ENCODE data around the gene OR2Y1. TPM values are rescaled to one million over a fixed set of nuclear protein-coding genes. Genes with fewer than 3 reads are reported as not detected.
"Not testable (repeated sequence)": the region's sequence is repeated elsewhere in the genome, so short reads cannot be mapped to it uniquely, and the experiment has no call there.

The OR2Y1 gene
- total RNA-seq, 1 donor from 2014 or later: not detected

DNA sequence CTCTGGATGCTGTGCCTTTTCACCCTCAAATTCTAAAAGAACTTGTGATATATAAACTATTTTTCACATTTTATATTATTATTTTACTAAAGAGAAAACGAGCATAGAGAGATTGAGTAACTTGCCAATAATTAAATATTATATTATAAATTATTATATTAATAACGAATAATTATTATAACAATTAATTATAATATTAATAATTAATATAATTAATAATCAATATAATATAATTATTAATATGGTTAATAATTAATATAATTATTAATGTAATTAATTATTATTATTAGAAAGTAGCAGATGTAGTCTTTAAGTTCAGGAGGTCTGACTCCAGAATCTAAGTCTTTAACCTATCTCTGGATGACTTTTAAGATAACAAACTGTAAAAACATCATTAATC is 20.1 kb downstream of the OR2Y1 start:
- H3K4me1 Mint-ChIP-seq (ENCODE audit: low read depth): peaks cover 18% of the 10 kb centered on the region
- DNase-seq (ENCODE audit: low spot score): no peak
- no peaks in the 10 kb centered on the region for H3K9me3 Mint-ChIP-seq
- intact Hi-C loops (cut with micrococcal nuclease): loop anchor here (2.0 kb wide), 1 partner anchor 69 kb away; no protein-coding TSS in a partner anchor
- H3K4me3 Mint-ChIP-seq: no peak overlapping the region
- H3K36me3 Mint-ChIP-seq (ENCODE audit: low read depth): no peaks in the 10 kb centered on the region
- peaks cover 8% of the 10 kb centered on the region for H3K27me3 Mint-ChIP-seq (ENCODE audit: insufficient read depth)
- no peak overlapping the region for H3K27ac Mint-ChIP-seq

DNA sequence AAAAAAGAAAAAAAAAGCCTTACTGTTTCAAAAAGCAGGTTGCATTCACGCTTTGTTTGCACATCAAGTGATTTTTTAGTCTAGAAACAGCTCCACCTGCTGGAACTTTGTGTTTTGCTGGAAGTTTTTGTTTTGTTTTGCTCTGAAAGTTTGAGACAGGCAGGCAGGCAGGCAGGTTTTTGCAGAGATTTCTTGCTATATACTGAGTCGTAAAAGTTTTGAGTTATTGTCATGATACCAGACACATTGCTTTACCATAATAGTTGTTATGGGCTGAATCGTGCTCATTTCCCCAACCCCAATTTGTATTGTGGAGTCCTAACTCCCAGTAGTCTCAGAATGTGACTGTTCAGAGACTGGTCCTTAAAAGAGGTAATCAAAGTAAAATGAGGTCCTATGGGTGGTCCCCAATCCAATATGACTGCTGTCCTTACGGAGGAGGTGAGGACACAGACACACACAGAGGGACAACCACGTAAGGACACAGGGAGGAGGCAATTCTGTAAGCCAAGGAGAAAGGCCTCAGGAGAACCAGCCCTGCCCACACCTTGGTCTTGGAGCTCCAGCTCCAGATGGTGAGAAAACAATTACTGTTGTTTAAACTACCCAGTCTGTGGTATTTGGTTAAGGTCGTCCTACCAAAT is 20.9 kb downstream of the OR2Y1 start:
- peaks cover 1% of the 10 kb centered on the region for H3K36me3 Mint-ChIP-seq (ENCODE audit: low read depth)

DNA sequence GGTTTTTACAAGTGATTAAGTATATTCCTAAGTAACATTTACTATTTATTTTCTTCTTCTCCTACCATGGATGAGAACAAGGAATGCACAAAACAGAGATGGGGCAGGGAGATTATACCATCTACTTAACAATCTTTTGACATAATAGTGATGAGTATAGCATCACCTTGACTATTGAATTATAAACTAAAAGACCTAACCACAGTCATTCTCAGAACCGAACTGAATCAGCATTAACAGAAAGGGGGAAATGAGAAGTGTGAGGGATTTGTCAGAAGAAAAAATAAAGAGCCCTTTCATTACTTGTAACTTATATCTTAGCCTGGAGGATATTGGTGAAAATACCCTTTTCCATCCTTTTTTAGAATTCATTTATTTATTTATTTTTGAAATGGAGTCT is 21.9 kb downstream of the OR2Y1 start:
- H3K4me3 Mint-ChIP-seq: no peak overlapping the region
- no peak overlapping the region for H3K27ac Mint-ChIP-seq
- DNase-seq (ENCODE audit: low spot score): no peak
- peaks cover 10% of the 10 kb centered on the region for H3K4me1 Mint-ChIP-seq (ENCODE audit: low read depth)
- peaks cover 1% of the 10 kb centered on the region for H3K36me3 Mint-ChIP-seq (ENCODE audit: low read depth)
- intact Hi-C loops (cut with micrococcal nuclease): loop anchor here (1.0 to 2.0 kb wide), 4 partner anchors 30 to 112 kb away; no protein-coding TSS in a partner anchor
- peaks cover 11% of the 10 kb centered on the region for H3K27me3 Mint-ChIP-seq (ENCODE audit: insufficient read depth)
- no peaks in the 10 kb centered on the region for H3K9me3 Mint-ChIP-seq

More for the DNA sequence above, 20.9 kb downstream of the OR2Y1 start:
- Mint-ChIP-seq H3K4me1 (ENCODE audit: low read depth) (peaks cover 14% of the 10 kb centered on the region), H3K27me3 (ENCODE audit: insufficient read depth) (peaks cover 11% of the 10 kb centered on the region), H3K27ac (no peak overlapping the region), H3K9me3 (no peaks in the 10 kb centered on the region), H3K4me3 (no peak overlapping the region)
- no peak for DNase-seq (ENCODE audit: low spot score)
- intact Hi-C loops (cut with micrococcal nuclease): loop anchor here (1.0 to 2.0 kb wide), 4 partner anchors 31 to 113 kb away; no protein-coding TSS in a partner anchor

DNA sequence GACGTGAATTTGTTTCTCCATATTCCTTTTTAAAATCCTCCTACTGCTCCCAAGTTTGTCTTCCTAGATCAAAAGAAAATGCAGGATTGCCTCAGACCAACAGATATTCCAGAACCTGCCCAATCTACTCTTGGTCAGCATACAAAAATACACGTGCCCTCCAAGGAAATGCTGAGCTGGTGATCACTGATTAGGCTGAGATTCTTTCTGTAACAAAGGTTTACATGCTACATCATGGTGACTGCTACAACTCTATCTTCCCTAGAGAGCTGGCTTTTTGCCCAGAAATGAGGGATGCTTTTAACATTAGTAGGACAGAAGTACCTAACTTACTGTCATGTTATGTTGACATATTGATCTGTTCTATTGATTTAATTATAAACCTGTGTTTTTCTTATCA is 35.5 kb downstream of the OR2Y1 start:
- intact Hi-C loops (cut with micrococcal nuclease): no loop called here
- peaks cover 6% of the 10 kb centered on the region for H3K9me3 Mint-ChIP-seq
- peaks cover 2% of the 10 kb centered on the region for H3K36me3 Mint-ChIP-seq (ENCODE audit: low read depth)
- H3K4me3 Mint-ChIP-seq: no peak overlapping the region
- no peaks in the 10 kb centered on the region for H3K4me1 Mint-ChIP-seq (ENCODE audit: low read depth)
- peaks cover 8% of the 10 kb centered on the region for H3K27me3 Mint-ChIP-seq (ENCODE audit: insufficient read depth)
- DNase-seq (ENCODE audit: low spot score): no peak
- no peak overlapping the region for H3K27ac Mint-ChIP-seq

DNA sequence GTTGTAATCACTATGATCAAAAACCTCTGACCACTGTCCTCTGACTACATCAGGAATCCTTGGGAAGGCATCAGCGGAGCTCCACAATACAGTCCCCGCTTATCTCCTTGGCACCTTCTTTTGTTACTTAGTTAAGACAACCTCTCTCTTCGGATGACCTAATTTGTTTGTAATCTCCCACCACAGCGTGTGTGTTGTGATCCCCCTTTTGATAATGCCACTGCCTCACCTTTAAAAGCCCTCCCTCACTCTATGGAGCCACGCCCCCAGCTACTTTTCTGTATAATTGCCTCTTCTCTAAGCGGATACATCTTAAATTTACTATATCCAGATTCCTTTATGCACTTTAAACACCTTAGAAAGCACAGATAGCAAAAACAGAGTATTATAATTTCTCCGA is 35.9 kb downstream of the OR2Y1 start:
- H3K36me3 Mint-ChIP-seq (ENCODE audit: low read depth): peaks cover 2% of the 10 kb centered on the region
- no peak overlapping the region for H3K4me3 Mint-ChIP-seq
- H3K9me3 Mint-ChIP-seq: peaks cover 6% of the 10 kb centered on the region
- intact Hi-C loops (cut with micrococcal nuclease): no loop called here
- peaks cover 8% of the 10 kb centered on the region for H3K27me3 Mint-ChIP-seq (ENCODE audit: insufficient read depth)
- DNase-seq (ENCODE audit: low spot score): no peak
- H3K27ac Mint-ChIP-seq: no peak overlapping the region
- no peaks in the 10 kb centered on the region for H3K4me1 Mint-ChIP-seq (ENCODE audit: low read depth)

DNA sequence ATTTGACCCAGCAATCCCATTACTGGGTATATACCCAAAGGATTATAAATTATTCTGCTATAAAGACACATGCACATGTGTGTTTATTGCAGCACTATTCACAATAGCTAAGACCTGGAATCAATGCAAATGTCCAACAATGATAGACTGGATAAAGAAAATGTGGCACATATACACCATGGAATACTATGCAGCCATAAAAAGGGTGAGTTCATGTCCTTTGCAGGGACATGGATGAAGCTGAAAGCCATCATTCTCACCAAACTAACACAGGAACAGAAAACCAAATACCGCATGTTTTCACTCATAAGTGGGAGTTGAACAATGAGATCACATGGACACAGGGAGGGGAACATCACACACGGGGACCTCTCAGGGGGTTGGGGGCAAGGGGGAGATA is 36.5 kb downstream of the OR2Y1 start:
- H3K4me3 Mint-ChIP-seq; H3K27ac Mint-ChIP-seq; DNase-seq (ENCODE audit: low spot score); intact Hi-C loops (cut with micrococcal nuclease); H3K27me3 Mint-ChIP-seq (ENCODE audit: insufficient read depth); H3K9me3 Mint-ChIP-seq; H3K4me1 Mint-ChIP-seq (ENCODE audit: low read depth); H3K36me3 Mint-ChIP-seq (ENCODE audit: low read depth): not testable (repeated sequence)

DNA sequence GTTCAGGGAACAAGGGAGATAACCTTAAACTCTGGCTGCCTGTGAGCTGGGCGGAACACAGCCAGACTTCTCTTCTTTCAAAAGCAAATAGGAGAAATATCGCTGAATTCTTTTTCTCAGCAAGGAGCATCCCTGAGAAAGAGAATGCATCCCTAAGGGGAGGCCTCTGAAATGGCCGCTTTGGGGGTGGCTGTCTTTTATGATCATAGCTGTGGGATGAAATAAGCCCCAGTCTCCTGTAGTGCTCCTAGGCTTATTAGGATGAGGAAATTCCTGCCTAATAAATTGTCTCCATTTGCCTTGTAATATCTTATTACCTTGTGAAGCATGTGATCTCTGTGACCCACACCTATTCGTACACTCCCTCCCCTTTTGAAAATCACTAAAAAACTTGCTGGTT is 39.4 kb downstream of the OR2Y1 start:
- H3K4me1 Mint-ChIP-seq (ENCODE audit: low read depth); DNase-seq (ENCODE audit: low spot score); H3K4me3 Mint-ChIP-seq; H3K27ac Mint-ChIP-seq; intact Hi-C loops (cut with micrococcal nuclease); H3K27me3 Mint-ChIP-seq (ENCODE audit: insufficient read depth); H3K9me3 Mint-ChIP-seq; H3K36me3 Mint-ChIP-seq (ENCODE audit: low read depth): not testable (repeated sequence)

DNA sequence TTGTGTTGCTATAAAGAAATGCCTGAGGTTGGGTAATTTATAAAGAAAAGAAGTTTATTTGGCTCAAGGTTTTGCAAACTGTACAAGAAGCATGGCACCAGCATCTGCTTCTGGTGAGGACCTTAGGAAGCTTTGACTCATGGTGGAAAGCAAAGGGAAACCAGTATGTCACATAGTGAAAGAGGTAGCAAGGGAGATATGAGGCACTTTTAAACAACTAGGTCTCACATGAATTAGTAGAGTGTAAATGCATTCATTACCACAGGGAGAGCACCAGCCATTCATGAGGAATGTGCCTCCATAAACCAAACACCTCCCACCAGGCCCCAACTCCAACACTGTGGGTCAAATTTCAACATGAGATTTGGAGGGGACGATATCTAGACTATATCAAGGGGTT is 40.8 kb downstream of the OR2Y1 start:
- Mint-ChIP-seq H3K4me3 (no peak overlapping the region), H3K4me1 (ENCODE audit: low read depth) (no peaks in the 10 kb centered on the region), H3K9me3 (peaks cover 12% of the 10 kb centered on the region), H3K36me3 (ENCODE audit: low read depth) (peaks cover 2% of the 10 kb centered on the region), H3K27me3 (ENCODE audit: insufficient read depth) (peaks cover 8% of the 10 kb centered on the region), H3K27ac (no peak overlapping the region)
- intact Hi-C loops (cut with micrococcal nuclease): no loop called here
- DNase-seq (ENCODE audit: low spot score): no peak

DNA sequence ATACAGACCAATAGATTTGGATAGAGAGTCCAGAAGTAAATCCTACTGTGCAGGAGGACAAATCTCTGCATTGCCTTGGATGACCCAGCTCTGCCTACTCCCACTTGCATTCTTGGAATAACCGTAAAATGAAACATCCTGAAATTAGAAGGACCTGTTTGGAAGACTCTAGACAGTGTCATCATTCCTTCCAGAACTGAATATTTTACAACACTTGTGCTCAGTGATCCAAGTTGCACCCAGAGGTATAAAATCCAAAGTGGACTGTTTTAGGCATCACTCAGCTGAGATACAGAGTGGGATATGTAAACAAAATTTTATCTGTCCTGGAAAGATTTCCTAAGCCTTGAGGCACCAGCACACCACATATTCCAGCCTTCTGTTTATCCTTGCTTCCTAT is 43.7 kb downstream of the OR2Y1 start:
- intact Hi-C loops (cut with micrococcal nuclease): no loop called here
- Mint-ChIP-seq H3K27me3 (ENCODE audit: insufficient read depth) (peaks cover 3% of the 10 kb centered on the region), H3K36me3 (ENCODE audit: low read depth) (no peaks in the 10 kb centered on the region)

DNA sequence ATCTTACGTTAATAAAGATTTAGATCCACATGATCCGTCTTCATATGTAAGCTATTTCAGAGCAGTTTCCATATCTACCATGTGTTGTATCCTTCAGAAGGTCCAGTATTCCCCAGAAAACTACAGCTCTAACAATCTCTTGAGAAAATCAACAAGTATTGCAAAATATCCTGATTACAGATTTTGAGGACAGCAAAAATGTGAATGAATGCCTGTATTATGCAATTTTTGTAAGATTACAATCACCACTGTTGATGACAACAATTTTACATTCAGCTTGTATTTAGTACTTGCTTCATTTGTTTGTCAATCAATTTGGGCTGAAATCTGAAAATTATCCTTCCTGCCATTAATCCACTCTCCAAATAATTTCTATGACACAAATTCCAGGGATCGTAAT is 47.4 kb downstream of the OR2Y1 start:
- Mint-ChIP-seq H3K4me3 (no peak overlapping the region), H3K4me1 (ENCODE audit: low read depth) (peaks cover 21% of the 10 kb centered on the region), H3K27ac (no peak overlapping the region), H3K9me3 (peaks cover 5% of the 10 kb centered on the region), H3K27me3 (ENCODE audit: insufficient read depth) (peaks cover 3% of the 10 kb centered on the region), H3K36me3 (ENCODE audit: low read depth) (no peaks in the 10 kb centered on the region)
- intact Hi-C loops (cut with micrococcal nuclease): no loop called here
- no peak for DNase-seq (ENCODE audit: low spot score)

More for the DNA sequence above, 43.7 kb downstream of the OR2Y1 start:
- H3K27ac Mint-ChIP-seq: no peak overlapping the region
- DNase-seq (ENCODE audit: low spot score): no peak
- no peak overlapping the region for H3K4me3 Mint-ChIP-seq
- peaks cover 8% of the 10 kb centered on the region for H3K9me3 Mint-ChIP-seq
- H3K4me1 Mint-ChIP-seq (ENCODE audit: low read depth): no peaks in the 10 kb centered on the region

DNA sequence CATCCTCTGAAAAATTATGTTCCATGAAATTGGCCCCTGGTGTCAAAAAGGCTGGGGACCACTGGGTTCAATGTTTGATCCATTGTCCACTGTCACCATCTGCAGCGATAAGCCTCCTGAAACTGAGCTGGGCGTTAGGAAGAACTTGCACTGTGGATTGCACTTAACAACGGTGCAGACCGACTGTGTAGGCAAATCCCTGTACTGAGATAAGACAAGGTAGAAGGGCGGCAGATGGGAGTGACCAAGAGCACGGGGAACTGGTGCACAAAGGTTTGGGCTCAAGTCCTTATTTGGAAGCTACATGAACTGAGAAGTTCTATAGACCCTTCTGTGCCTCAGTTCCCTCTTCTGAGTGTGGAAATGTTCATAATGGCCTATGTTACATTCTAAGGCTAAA is 48.8 kb downstream of the OR2Y1 start:
- H3K4me1 Mint-ChIP-seq (ENCODE audit: low read depth): peaks cover 21% of the 10 kb centered on the region
- no peaks in the 10 kb centered on the region for H3K36me3 Mint-ChIP-seq (ENCODE audit: low read depth)
- intact Hi-C loops (cut with micrococcal nuclease): no loop called here
- H3K9me3 Mint-ChIP-seq: peaks cover 5% of the 10 kb centered on the region
- H3K4me3 Mint-ChIP-seq: no peak overlapping the region
- H3K27me3 Mint-ChIP-seq (ENCODE audit: insufficient read depth): peaks cover 3% of the 10 kb centered on the region
- DNase-seq (ENCODE audit: low spot score): no peak
- no peak overlapping the region for H3K27ac Mint-ChIP-seq

DNA sequence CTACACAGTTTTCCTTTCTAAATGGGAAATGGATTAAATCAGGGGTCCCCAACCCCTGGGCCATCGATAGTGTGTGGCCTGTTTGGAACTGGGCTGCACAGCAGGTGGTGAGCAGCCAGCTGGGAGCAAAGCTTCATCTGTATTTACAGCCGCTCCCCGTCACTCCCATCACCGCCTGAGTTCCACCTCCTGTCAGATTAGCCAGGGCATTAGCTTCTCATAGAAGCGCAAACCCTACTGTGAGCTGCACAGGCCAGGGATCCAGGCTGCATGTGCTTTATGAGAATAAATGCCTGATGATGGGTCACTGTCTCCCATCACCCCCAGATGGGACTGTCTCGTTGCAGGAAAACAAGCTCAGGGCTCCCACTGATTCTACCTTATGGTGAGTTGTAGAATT is 49.3 kb downstream of the OR2Y1 start:
- Mint-ChIP-seq H3K27me3 (ENCODE audit: insufficient read depth) (peaks cover 3% of the 10 kb centered on the region), H3K4me3 (peak overlapping the region; percentile 5), H3K9me3 (peaks cover 3% of the 10 kb centered on the region), H3K4me1 (ENCODE audit: low read depth) (peaks cover 21% of the 10 kb centered on the region), H3K27ac (no peak overlapping the region), H3K36me3 (ENCODE audit: low read depth) (no peaks in the 10 kb centered on the region)
- intact Hi-C loops (cut with micrococcal nuclease): no loop called here
- no peak for DNase-seq (ENCODE audit: low spot score)

DNA sequence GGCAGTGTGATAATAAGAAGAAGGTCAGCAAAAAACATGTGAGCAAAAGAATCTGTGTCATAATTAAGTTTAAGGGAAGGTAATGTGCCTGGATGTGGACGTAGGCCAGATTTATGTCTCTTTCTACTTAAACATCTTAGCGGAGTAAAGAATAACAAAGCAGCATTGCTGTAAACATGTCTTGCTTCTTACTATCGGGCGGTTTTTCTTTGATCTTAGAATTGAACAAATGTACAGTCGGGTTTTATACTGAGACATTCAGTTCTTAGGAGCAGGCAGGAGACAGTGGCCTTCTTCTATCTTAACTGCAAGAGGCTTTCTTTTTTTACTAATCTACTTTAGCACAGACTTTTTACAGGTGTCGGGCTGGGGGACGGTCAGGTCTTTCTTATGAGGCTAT is 50.1 kb downstream of the OR2Y1 start:
- no peak for DNase-seq (ENCODE audit: low spot score)
- no peaks in the 10 kb centered on the region for H3K9me3 Mint-ChIP-seq
- H3K4me1 Mint-ChIP-seq (ENCODE audit: low read depth): peaks cover 21% of the 10 kb centered on the region
- H3K4me3 Mint-ChIP-seq: peak overlapping the region; percentile 51
- peaks cover 3% of the 10 kb centered on the region for H3K27me3 Mint-ChIP-seq (ENCODE audit: insufficient read depth)
- intact Hi-C loops (cut with micrococcal nuclease): loop anchor here (1.0 to 2.0 kb wide), 2 partner anchors 9 to 39 kb away; no protein-coding TSS in a partner anchor
- H3K36me3 Mint-ChIP-seq (ENCODE audit: low read depth): no peaks in the 10 kb centered on the region
- H3K27ac Mint-ChIP-seq: peak overlapping the region; percentile 45
